ENCODE measurements around the gene PBX3. TPM values are rescaled to one million over a fixed set of nuclear protein-coding genes. Genes with fewer than 3 reads are reported as not detected.

PBX3 gene
- total RNA-seq, 1 experiment from 2014 or later, result 1.5 TPM

DNA sequence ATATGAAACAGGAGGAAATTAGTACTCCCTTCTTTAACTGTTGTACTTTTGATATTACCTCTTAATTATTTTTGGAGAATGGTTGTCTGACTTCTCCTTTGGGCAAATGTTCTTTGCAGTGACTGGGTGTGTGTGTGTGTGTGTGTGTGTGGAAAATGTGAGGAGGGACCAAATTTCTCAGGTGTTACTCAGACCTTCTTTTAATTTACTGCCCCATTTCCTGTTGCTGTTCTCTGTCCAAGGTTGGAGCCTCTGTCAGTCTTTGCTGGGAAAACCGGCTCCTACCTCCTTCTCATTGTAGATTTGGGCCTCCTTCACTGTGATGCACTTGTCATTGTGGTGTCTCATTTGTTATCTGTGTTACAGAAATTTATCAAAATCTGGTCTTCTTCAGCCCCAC lies 68.4 kb downstream of the PBX3 start:
- POLR2A ChIA-PET (ENCODE audit: low non-redundant PET), result no interaction called here
- H3K27me3 ChIP-seq (replicated peaks; ENCODE audit: insufficient read depth, low read depth, low read length, poor library complexity), result peaks cover 50% of the 10 kb centered on the region

GRCh38 chr9:125816321-125816720 lies 69.1 kb downstream of the PBX3 start:
- CTCF ChIA-PET, result no interaction called here
- intact Hi-C loops (cut with micrococcal nuclease; ENCODE audit: unreplicated experiment), result no loop called here
- Histone ChIP-seq H3K4me1 (ENCODE audit: insufficient read depth, low read length, poor library complexity, severe bottlenecking) (no peaks in the 10 kb centered on the region), H3K27me3 (replicated peaks; ENCODE audit: insufficient read depth, low read depth, low read length, poor library complexity) (peaks cover 58% of the 10 kb centered on the region), H3K27ac (ENCODE audit: low read depth, low read length, poor library complexity, severe bottlenecking) (no peak overlapping the region), H3K9me3 (ENCODE audit: low read depth, low read length, poor library complexity, severe bottlenecking) (no peaks in the 10 kb centered on the region), H3K4me3 (ENCODE audit: low read depth, low read length, poor library complexity, severe bottlenecking) (no peak overlapping the region), H3K36me3 (ENCODE audit: insufficient read depth, low read length, poor library complexity, severe bottlenecking) (no peaks in the 10 kb centered on the region)
- BruUV-seq (replicated peaks), result no TSS peak
- POLR2A ChIA-PET (ENCODE audit: low non-redundant PET), result no interaction called here
- DNase-seq (ENCODE audit: low spot score), result no peak
- TF ChIP-seq EZH2 (IDR thresholded peaks at IDR 0.05; ENCODE audit: borderline replicate concordance, low read depth, low read length, poor library complexity, severe bottlenecking), result no peak
- TF ChIP-seq CTCF (conservative IDR thresholded peaks at IDR 0.05; ENCODE audit: low read depth, low read length), result no peak

More for the DNA sequence above, 68.4 kb downstream of the PBX3 start:
- no peak for TF ChIP-seq CTCF (conservative IDR thresholded peaks at IDR 0.05; ENCODE audit: low read depth, low read length)
- TF ChIP-seq EZH2 (IDR thresholded peaks at IDR 0.05; ENCODE audit: borderline replicate concordance, low read depth, low read length, poor library complexity, severe bottlenecking), result no peak
- CTCF ChIA-PET, result no interaction called here
- Histone ChIP-seq H3K9me3 (ENCODE audit: low read depth, low read length, poor library complexity, severe bottlenecking) (no peaks in the 10 kb centered on the region), H3K4me1 (ENCODE audit: insufficient read depth, low read length, poor library complexity, severe bottlenecking) (no peaks in the 10 kb centered on the region), H3K27ac (ENCODE audit: low read depth, low read length, poor library complexity, severe bottlenecking) (no peak overlapping the region), H3K4me3 (ENCODE audit: low read depth, low read length, poor library complexity, severe bottlenecking) (no peak overlapping the region), H3K36me3 (ENCODE audit: insufficient read depth, low read length, poor library complexity, severe bottlenecking) (no peaks in the 10 kb centered on the region)
- no peak for DNase-seq (ENCODE audit: low spot score)
- BruUV-seq (replicated peaks), result no TSS peak
- intact Hi-C loops (cut with micrococcal nuclease; ENCODE audit: unreplicated experiment), result no loop called here

DNA sequence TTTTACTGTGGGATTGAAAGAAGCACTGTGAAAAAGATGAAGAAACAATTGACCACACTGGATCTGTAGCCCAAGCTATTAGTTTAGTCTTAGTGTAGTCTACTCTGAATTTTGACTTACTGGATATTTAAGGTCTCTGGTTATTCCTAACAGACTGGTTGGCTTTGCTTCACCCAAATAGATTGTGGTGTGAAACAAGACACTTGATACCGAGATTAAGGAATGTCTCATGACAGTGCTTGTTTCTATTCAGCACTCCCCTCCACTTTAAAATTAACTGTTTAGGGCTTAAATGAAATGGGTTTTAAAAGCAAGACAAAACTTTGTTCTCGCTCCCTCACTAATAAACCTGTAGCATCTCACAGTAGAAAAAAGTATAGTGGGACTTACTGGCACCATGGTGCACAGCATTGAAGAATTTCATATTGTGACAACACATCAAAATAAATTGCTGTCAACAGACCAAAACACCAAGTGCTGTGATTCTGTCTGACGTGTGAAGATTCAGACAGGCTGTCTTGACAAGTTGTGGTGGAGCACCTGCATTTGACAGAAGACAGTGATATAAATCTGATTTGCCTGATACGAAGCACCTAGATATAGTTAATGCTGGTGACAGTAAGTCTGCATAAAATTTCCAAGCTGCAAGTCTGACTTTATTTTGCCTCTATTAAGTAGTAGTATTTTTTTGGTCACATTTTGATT lies 73.1 kb downstream of the PBX3 start:
- Histone ChIP-seq H3K4me3 (ENCODE audit: low read depth, low read length, poor library complexity, severe bottlenecking) (no peak overlapping the region), H3K36me3 (ENCODE audit: insufficient read depth, low read length, poor library complexity, severe bottlenecking) (no peaks in the 10 kb centered on the region), H3K9me3 (ENCODE audit: low read depth, low read length, poor library complexity, severe bottlenecking) (no peaks in the 10 kb centered on the region), H3K27me3 (replicated peaks; ENCODE audit: insufficient read depth, low read depth, low read length, poor library complexity) (peaks cover 67% of the 10 kb centered on the region), H3K4me1 (ENCODE audit: insufficient read depth, low read length, poor library complexity, severe bottlenecking) (no peaks in the 10 kb centered on the region), H3K27ac (ENCODE audit: low read depth, low read length, poor library complexity, severe bottlenecking) (no peak overlapping the region)
- CTCF ChIA-PET, result no interaction called here
- TF ChIP-seq CTCF (conservative IDR thresholded peaks at IDR 0.05; ENCODE audit: low read depth, low read length) (no peak), EZH2 (IDR thresholded peaks at IDR 0.05; ENCODE audit: borderline replicate concordance, low read depth, low read length, poor library complexity, severe bottlenecking) (no peak)
- no TSS peak for BruUV-seq (replicated peaks)
- DNase-seq (ENCODE audit: low spot score), result no peak
- POLR2A ChIA-PET (ENCODE audit: low non-redundant PET), result no interaction called here
- intact Hi-C loops (cut with micrococcal nuclease; ENCODE audit: unreplicated experiment), result no loop called here
